H1 (cell line): Measurements from ENCODE around the gene ERICH6. TPM values are rescaled to one million over a fixed set of nuclear protein-coding genes. Genes with fewer than 3 reads are reported as not detected.

Experiments
- CTCF ChIA-PET: fragments of 300-600 bp; sonication (Branson Sonifier 250); formaldehyde crosslinking; loops from one replicate; lab custom pipeline; 2021; ENCODE audit not compliant: partially characterized antibody; lab: Charles Lee
- POLR2A ChIA-PET: fragments of 300-600 bp; sonication (Branson Sonifier 250); formaldehyde crosslinking; loops from one replicate; lab custom pipeline; 2021; ENCODE audit warnings: inconsistent platforms; ENCODE audit not compliant: partially characterized antibody; lab: Charles Lee
- DNase-seq, 2 experiments: peaks; one replicate each; pipeline versions ENCODE4 v3.0.0 to v3.0.0-alpha.2; 2010 to 2022; ENCODE audit warnings: low spot score in 2 of 2, low read depth in 1 of 2, mixed read lengths in 1 of 2
- FAIRE-seq: peaks from 2 replicates; lab custom pipeline; 2011; peaks lifted over from hg19 to GRCh38; lab: Jason Lieb, UNC
- H2AFZ ChIP-seq: 2 replicates; pipeline ENCODE4 v1.8.1; 2012; ENCODE audit warnings: low read length, inconsistent platforms
- H2AK5ac ChIP-seq: 2 replicates; pipeline ENCODE4 v1.6.1; 2013; ENCODE audit warnings: low read depth, low read length
- H2BK120ac ChIP-seq: replicated peaks from 2 replicates; pipeline ENCODE3; 2013; ENCODE audit warnings: low read depth, low read length, inconsistent platforms
- H2BK12ac ChIP-seq: 2 replicates; pipeline ENCODE4 v1.6.1; 2013; ENCODE audit warnings: low read depth, low read length
- H2BK15ac ChIP-seq: 2 replicates; pipeline ENCODE4 v1.6.1; 2013; ENCODE audit warnings: low read length
- H2BK20ac ChIP-seq: 2 replicates; pipeline ENCODE4 v1.6.1; 2013; ENCODE audit warnings: low read length
- H2BK5ac ChIP-seq: 2 replicates; pipeline ENCODE4 v1.6.1; 2013; ENCODE audit warnings: low read depth, low read length
- H3K14ac ChIP-seq: 2 replicates; pipeline ENCODE4 v1.6.1; 2013; ENCODE audit warnings: inconsistent platforms; ENCODE audit not compliant: insufficient read length
- H3K18ac ChIP-seq: 2 replicates; pipeline ENCODE4 v1.6.1; 2013; ENCODE audit warnings: low read length; ENCODE audit errors: extremely low read depth
- H3K23ac ChIP-seq: 2 replicates; pipeline ENCODE4 v1.6.1; 2013; ENCODE audit warnings: inconsistent platforms; ENCODE audit not compliant: insufficient read length
- H3K23me2 ChIP-seq: 2 replicates; pipeline ENCODE4 v1.6.1; 2013; ENCODE audit warnings: low read depth, low read length
- H3K27ac ChIP-seq: 2 replicates; pipeline ENCODE4 v1.6.1; 2011; ENCODE audit warnings: low read depth, low read length, inconsistent platforms
- H3K27me3 ChIP-seq, 4 experiments: replicated peaks in 1 of 4; 1 replicate in 1 of 4; 2 replicates in 3 of 4; pipeline versions ENCODE4 v1.6.1 to v1.8.1; 2011 to 2013; ENCODE audit warnings: low read length in 3 of 4, mild to moderate bottlenecking in 3 of 4, inconsistent platforms in 2 of 4, mixed read lengths in 2 of 4, moderate library complexity in 1 of 4; ENCODE audit not compliant: control insufficient read depth in 3 of 4, insufficient read depth in 3 of 4; ENCODE audit errors: extremely low read depth in 1 of 4
- H3K36me3 ChIP-seq, 4 experiments: 2 replicates each; pipeline versions ENCODE4 v1.6.1 to v1.8.1; 2011 to 2013; ENCODE audit warnings: mild to moderate bottlenecking in 4 of 4, low read length in 3 of 4, moderate library complexity in 2 of 4, control low read depth in 1 of 4, inconsistent platforms in 1 of 4; ENCODE audit not compliant: insufficient read depth in 4 of 4, control insufficient read depth in 2 of 4
- H3K4ac ChIP-seq: replicated peaks from 2 replicates; pipeline ENCODE3; 2013; ENCODE audit warnings: low read length, low read depth, mixed read lengths, inconsistent platforms; ENCODE audit not compliant: insufficient read length
- H3K4me1 ChIP-seq, 4 experiments: replicated peaks in 1 of 4; 1 replicate in 1 of 4; 2 replicates in 3 of 4; pipeline versions ENCODE4 v1.6.1 to v1.8.1; 2011 to 2013; ENCODE audit warnings: low read length in 3 of 4, inconsistent platforms in 2 of 4, mixed read lengths in 1 of 4; ENCODE audit not compliant: insufficient read depth in 4 of 4, control insufficient read depth in 3 of 4
- H3K4me2 ChIP-seq, 2 experiments: 2 replicates each; pipeline versions ENCODE4 v1.6.1 to v1.8.1; 2011 to 2013; ENCODE audit warnings: low read depth in 2 of 2, low read length in 2 of 2, control low read depth in 1 of 2, inconsistent platforms in 1 of 2, mild to moderate bottlenecking in 1 of 2; ENCODE audit not compliant: insufficient read depth in 1 of 2
- H3K4me3 ChIP-seq, 4 experiments: fragments of 200-600, 300-600 bp in 1 of 4; sonication (generic), shearing (Covaris generic), sonication (Bioruptor Twin) in 1 of 4; 2 replicates each; pipeline versions ENCODE4 v1.5.1 to v1.8.1; 2011 to 2016; ENCODE audit warnings: low read length in 4 of 4, low read depth in 3 of 4, control low read depth in 2 of 4, inconsistent platforms in 2 of 4, mild to moderate bottlenecking in 2 of 4, mixed read lengths in 1 of 4, moderate library complexity in 1 of 4; ENCODE audit not compliant: insufficient read depth in 2 of 4; ENCODE audit errors: extremely low read depth in 1 of 4
- H3K56ac ChIP-seq: replicated peaks from 2 replicates; pipeline ENCODE3; 2013; ENCODE audit warnings: low read depth, mild to moderate bottlenecking, mixed read lengths, low read length, inconsistent platforms; ENCODE audit not compliant: insufficient read length
- H3K79me1 ChIP-seq: 2 replicates; pipeline ENCODE4 v1.6.1; 2013; ENCODE audit warnings: low read depth, low read length, control low read depth
- H3K79me2 ChIP-seq, 2 experiments: 2 replicates each; pipeline versions ENCODE4 v1.6.1 to v1.8.1; 2012 to 2013; ENCODE audit warnings: low read length in 2 of 2, mild to moderate bottlenecking in 2 of 2, inconsistent platforms in 1 of 2; ENCODE audit not compliant: insufficient read depth in 2 of 2, control insufficient read depth in 1 of 2
- H3K9ac ChIP-seq, 4 experiments: replicated peaks in 1 of 4; 1 replicate in 1 of 4; 2 replicates in 3 of 4; pipeline versions ENCODE4 v1.6.1 to v1.8.1; 2011 to 2013; ENCODE audit warnings: low read depth in 3 of 4, low read length in 3 of 4, control low read depth in 2 of 4, mild to moderate bottlenecking in 2 of 4, moderate library complexity in 2 of 4, inconsistent platforms in 1 of 4; ENCODE audit errors: extremely low read depth in 1 of 4
- H3K9me3 ChIP-seq, 2 experiments: 2 replicates each; pipeline versions ENCODE4 v1.6.1 to v1.8.1; 2012 to 2013; ENCODE audit warnings: mild to moderate bottlenecking in 2 of 2, moderate library complexity in 2 of 2, control low read depth in 1 of 2, inconsistent platforms in 1 of 2, low read depth in 1 of 2, low read length in 1 of 2, mixed read lengths in 1 of 2; ENCODE audit not compliant: insufficient read depth in 2 of 2
- H4K20me1 ChIP-seq, 2 experiments: replicated peaks in 1 of 2; 2 replicates each; pipeline versions ENCODE3 to v1.8.1; 2011 to 2013; ENCODE audit warnings: inconsistent platforms in 2 of 2, low read length in 2 of 2, mild to moderate bottlenecking in 1 of 2; ENCODE audit not compliant: insufficient read depth in 2 of 2, control insufficient read depth in 1 of 2
- H4K5ac ChIP-seq: 2 replicates; pipeline ENCODE4 v1.6.1; 2013; ENCODE audit warnings: low read length, low read depth, mixed read lengths, inconsistent platforms; ENCODE audit not compliant: insufficient read length
- H4K8ac ChIP-seq: 2 replicates; pipeline ENCODE4 v1.8.0; 2013; ENCODE audit warnings: mild to moderate bottlenecking, moderate library complexity, low read length, inconsistent platforms; ENCODE audit not compliant: insufficient read depth; ENCODE audit errors: extremely low read depth
- H4K91ac ChIP-seq: replicated peaks from 2 replicates; pipeline ENCODE3; 2013; ENCODE audit warnings: low read length, mixed read lengths, inconsistent platforms; ENCODE audit not compliant: insufficient read length
- ATF3 ChIP-seq: IDR thresholded peaks from 2 replicates; pipeline ENCODE4 v1.6.1; 2011; ENCODE audit warnings: low read depth, mild to moderate bottlenecking, low read length; ENCODE audit not compliant: insufficient read depth
- EGR1 ChIP-seq: IDR thresholded peaks from 2 replicates; pipeline ENCODE4 v1.6.1; 2011; ENCODE audit warnings: low read depth, low read length, borderline replicate concordance
- EZH2 ChIP-seq: fragments of 200-600 bp; sonication (generic); IDR thresholded peaks from 2 replicates; pipeline ENCODE4 v1.7.1; 2012; ENCODE audit warnings: low read depth, mild to moderate bottlenecking, moderate library complexity, low read length, inconsistent platforms; ENCODE audit not compliant: severe bottlenecking
- GABPA ChIP-seq: IDR thresholded peaks from 2 replicates; pipeline ENCODE4 v1.6.1; 2011; ENCODE audit warnings: mild to moderate bottlenecking, low read length, moderate library complexity, borderline replicate concordance; ENCODE audit not compliant: insufficient read depth
- KDM4A ChIP-seq: IDR thresholded peaks from one replicate; pipeline ENCODE4 v1.7.1; 2012; ENCODE audit warnings: low read depth, mild to moderate bottlenecking, moderate library complexity, low read length, inconsistent platforms; ENCODE audit not compliant: severe bottlenecking
- POLR2A ChIP-seq, 2 experiments: IDR thresholded peaks; 1 replicate in 1 of 2; 2 replicates in 1 of 2; pipeline ENCODE4 v1.6.1; 2011; ENCODE audit warnings: low read depth in 2 of 2, low read length in 2 of 2, mild to moderate bottlenecking in 2 of 2; ENCODE audit errors: control extremely low read depth in 1 of 2
- POLR2AphosphoS5 ChIP-seq: IDR thresholded peaks from 2 replicates; pipeline ENCODE4 v1.6.1; 2011; ENCODE audit warnings: low read depth, low read length
- POU5F1 ChIP-seq: IDR thresholded peaks from 2 replicates; pipeline ENCODE4 v1.6.1; 2011; ENCODE audit warnings: low read depth, mild to moderate bottlenecking, low read length, moderate library complexity
- RBBP5 ChIP-seq: IDR thresholded peaks from 2 replicates; pipeline ENCODE4 v1.7.1; 2012; ENCODE audit warnings: low read depth, mild to moderate bottlenecking, inconsistent platforms, low read length, moderate library complexity, borderline replicate concordance
- SRF ChIP-seq: IDR thresholded peaks from 2 replicates; pipeline ENCODE4 v1.6.1; 2011; ENCODE audit warnings: mild to moderate bottlenecking, low read depth, low read length, moderate library complexity
- ZNF274 ChIP-seq: IDR thresholded peaks from 2 replicates; pipeline ENCODE4 v1.7.0; 2012; ENCODE audit warnings: low read length, borderline replicate concordance; ENCODE audit errors: extremely low read depth
- WGBS, 2 experiments: shearing (Covaris generic) in 1 of 2; methylation state at CpG; one replicate each; pipeline versions ENCODE4 v1.1.6 to v1.1.7; 2013 to 2015; ENCODE audit warnings: low lambda C conversion rate in 2 of 2, mixed read lengths in 2 of 2, inconsistent platforms in 1 of 2, low coverage in 1 of 2, missing lambda C conversion rate in 1 of 2; ENCODE audit not compliant: insufficient replicate concordance in 2 of 2, insufficient coverage in 1 of 2, insufficient read length in 1 of 2; ENCODE audit errors: extremely low coverage in 1 of 2, missing lambda C conversion rate in 1 of 2; 5-methylcytosine and 5-hydroxymethylcytosine counted together
- polyA plus RNA-seq, 7 experiments: library from polyadenylated mRNA; depleted of rRNA in 3 of 7; stranded (reverse) in 5 of 7; unstranded in 2 of 7; fragments of >200 nt in 5 of 7; fragments of 200-250 nt in 2 of 7; gene quantifications; 1 replicate in 5 of 7; 2 replicates in 1 of 7; 4 replicates in 1 of 7; pipeline versions ENCODE4 v1.2.1 to v1.2.3, GENCODE V29; 2011 to 2013; ENCODE audit warnings: missing spikeins in 2 of 7, mixed read lengths in 2 of 7
- total RNA-seq: library from RNA; stranded (reverse); fragmentation: NEBNext Ultra II Directional; extraction: Animal tissue kit (Norgen Biotek cat#: 25700); gene quantifications from 2 replicates; pipeline ENCODE4 v1.2.1, GENCODE V29; 2021
- TF ChIP-seq, protein P1 (sequence below): IDR thresholded peaks from 2 replicates; pipeline ENCODE4 v1.6.1; 2012; ENCODE audit warnings: low read length, inconsistent platforms

Gene ERICH6
- total and polyA plus RNA-seq, 2 of the 8 experiments (the other 6 are each of a cell fraction or from before 2014, with no cell fraction given): not detected

DNA sequence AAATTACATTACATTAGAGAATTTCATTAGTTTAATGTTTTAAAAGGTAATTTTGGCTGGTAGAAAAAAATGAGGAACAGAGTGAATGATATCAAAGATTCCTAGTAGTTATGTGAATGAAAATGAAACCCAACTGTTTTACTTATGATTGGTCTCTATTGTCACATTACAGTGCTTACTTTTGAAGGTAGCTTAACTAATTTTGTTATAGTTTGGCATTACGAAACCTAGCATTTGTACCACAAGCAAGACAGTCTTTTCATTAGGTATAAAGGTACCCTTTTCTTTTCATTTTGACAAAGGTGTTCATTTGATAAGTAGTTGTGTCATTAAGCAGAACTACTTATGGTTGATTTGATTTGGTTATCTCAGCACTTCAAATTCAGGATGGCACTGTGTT, 93.7 kb downstream of the ERICH6 start:
- H2AFZ ChIP-seq: no peak overlapping the region
- H4K20me1 ChIP-seq: peaks cover 2 to 7% of the 10 kb centered on the region in 2 experiments
- H3K4me1 ChIP-seq: peaks cover 0 to 7% (median 3%) of the 10 kb centered on the region in 4 experiments; a peak in 4 of 7 replicates
- no peak overlapping the region for H3K9ac ChIP-seq
- peaks cover 20 to 92% of the 10 kb centered on the region in 2 experiments for H3K79me2 ChIP-seq
- no peaks in the 10 kb centered on the region for H3K27me3 ChIP-seq
- H3K14ac ChIP-seq: no peak overlapping the region
- H2BK15ac ChIP-seq: no peak overlapping the region
- TF ChIP-seq POLR2AphosphoS5 (no peak), RBBP5 (no peak), EZH2 (no peak), POLR2A (IDR thresholded peaks at IDR 0.05; ENCODE audit: control extremely low read depth in 1 of 2, low read depth in 2 of 2, low read length in 2 of 2) (no peak), ZNF274 (no peak), KDM4A (no peak), SRF (no peak), POU5F1 (no peak), EGR1 (no peak), GABPA (no peak), ATF3 (no peak)
- TF ChIP-seq, protein P1, sequence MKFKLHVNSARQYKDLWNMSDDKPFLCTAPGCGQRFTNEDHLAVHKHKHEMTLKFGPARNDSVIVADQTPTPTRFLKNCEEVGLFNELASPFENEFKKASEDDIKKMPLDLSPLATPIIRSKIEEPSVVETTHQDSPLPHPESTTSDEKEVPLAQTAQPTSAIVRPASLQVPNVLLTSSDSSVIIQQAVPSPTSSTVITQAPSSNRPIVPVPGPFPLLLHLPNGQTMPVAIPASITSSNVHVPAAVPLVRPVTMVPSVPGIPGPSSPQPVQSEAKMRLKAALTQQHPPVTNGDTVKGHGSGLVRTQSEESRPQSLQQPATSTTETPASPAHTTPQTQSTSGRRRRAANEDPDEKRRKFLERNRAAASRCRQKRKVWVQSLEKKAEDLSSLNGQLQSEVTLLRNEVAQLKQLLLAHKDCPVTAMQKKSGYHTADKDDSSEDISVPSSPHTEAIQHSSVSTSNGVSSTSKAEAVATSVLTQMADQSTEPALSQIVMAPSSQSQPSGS: no peak
- no peak overlapping the region for H3K4me2 ChIP-seq
- FAIRE-seq: no peak
- no peak for DNase-seq
- H2BK5ac ChIP-seq: no peak overlapping the region
- ChIA-PET CTCF (no interaction called here), POLR2A (no interaction called here)
- no peaks in the 10 kb centered on the region for H3K23me2 ChIP-seq
- H2BK12ac ChIP-seq: no peak overlapping the region
- H3K23ac ChIP-seq: no peak overlapping the region
- no peak overlapping the region for H3K4ac ChIP-seq
- no peak overlapping the region for H3K18ac ChIP-seq
- no peak overlapping the region for H3K4me3 ChIP-seq
- no peak overlapping the region for H4K91ac ChIP-seq
- no peak overlapping the region for H2AK5ac ChIP-seq
- H2BK20ac ChIP-seq: no peak overlapping the region
- H3K79me1 ChIP-seq: no peaks in the 10 kb centered on the region; the same call in 1 of the 2 replicates
- no peak overlapping the region for H3K27ac ChIP-seq
- peaks cover 0 to 8% (median 3%) of the 10 kb centered on the region in 4 experiments; a peak in 3 of 8 replicates for H3K36me3 ChIP-seq
- WGBS, 2 experiments: 0% methylated on average over 1 of the region's 1 CpG; no CpG with 5 or more reads in 1 of the 2 experiments
- H3K56ac ChIP-seq: no peak overlapping the region
- H2BK120ac ChIP-seq: no peak overlapping the region
- no peaks in the 10 kb centered on the region for H3K9me3 ChIP-seq
- H4K5ac ChIP-seq: no peak overlapping the region
- no peak overlapping the region for H4K8ac ChIP-seq
